Activated T-cell treated with anti-CD3 and anti-CD28 coated beads for 24 hours (primary cell): Measurements from ENCODE around the gene RTEL1.

Experiments
- DNase-seq: peaks from one replicate; pipeline ENCODE4 v3.0.0-alpha.2; 2020; ENCODE audit warnings: low read depth

Gene RTEL1

DNA sequence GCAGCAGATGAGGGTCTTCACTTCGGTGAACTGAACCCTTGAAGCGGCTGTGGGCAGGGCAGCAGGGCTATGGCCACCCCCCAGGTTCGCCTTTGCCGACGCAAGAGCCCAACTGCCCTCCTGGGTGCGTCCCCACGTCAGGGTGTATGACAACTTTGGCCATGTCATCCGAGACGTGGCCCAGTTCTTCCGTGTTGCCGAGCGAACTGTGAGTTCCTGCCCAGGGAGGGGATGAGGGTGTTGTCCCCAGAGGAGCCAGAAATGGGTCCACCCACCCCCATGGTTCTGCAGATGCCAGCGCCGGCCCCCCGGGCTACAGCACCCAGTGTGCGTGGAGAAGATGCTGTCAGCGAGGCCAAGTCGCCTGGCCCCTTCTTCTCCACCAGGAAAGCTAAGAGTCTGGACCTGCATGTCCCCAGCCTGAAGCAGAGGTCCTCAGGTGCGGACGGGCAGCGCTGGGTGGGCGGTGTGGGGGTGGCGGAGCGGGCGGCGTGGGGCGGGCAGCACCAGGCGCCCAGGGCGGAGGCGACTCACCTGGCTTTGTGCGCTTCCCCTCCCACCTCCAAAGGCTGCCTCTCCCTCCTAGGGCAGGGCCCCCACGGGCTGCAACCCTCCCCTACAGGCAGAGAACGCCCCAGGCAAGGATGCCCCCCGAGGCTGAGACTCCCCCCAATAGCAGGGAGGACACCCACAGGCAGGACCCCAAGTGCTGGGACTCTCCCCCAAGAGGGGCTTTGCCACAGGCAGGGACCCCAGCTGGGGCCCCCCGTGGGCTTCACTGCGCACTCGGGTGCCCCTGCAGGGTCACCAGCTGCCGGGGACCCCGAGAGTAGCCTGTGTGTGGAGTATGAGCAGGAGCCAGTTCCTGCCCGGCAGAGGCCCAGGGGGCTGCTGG, 32.1 kb downstream of the RTEL1 start:
- DNase-seq = no peak

DNA sequence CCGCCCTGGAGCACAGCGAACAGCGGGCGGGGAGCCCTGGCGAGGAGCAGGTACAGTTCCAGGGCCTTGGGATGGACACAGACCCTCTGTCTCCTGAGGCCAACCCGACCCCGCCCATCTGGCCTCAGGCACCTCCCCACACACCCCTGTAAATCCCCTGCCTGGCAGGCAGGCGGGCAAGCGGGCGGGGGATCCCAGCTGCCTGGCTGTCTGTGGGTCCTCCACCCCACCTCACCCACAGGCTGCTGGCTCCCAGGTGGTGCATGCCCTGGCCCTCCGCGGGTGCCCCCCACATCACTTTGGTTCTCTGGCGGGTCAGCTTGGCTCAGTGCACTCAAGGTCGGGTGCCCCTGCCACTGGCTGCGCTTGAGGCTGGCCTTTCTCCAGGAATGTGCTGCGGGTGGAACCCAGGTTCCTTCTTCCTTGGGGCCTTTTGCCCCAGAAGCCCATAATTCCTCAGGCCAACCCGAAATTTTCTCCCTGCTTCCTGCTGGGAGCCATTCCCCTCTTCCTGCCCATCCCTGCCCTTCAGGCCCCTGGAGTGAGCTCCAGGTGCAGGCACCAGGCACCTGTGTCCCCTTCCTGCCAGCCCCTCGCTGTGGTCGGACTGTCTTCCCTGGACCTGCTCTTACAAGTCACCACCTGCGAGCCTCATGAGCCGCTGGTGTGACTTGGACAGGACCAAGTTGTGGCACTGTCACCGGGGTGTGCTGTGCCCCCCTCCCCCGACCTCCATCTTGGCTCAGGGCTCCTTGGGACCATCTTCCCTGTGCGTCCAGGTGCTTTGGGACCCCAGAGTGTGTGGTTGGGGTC, 33.0 kb downstream of the RTEL1 start:
- no peak for DNase-seq

DNA sequence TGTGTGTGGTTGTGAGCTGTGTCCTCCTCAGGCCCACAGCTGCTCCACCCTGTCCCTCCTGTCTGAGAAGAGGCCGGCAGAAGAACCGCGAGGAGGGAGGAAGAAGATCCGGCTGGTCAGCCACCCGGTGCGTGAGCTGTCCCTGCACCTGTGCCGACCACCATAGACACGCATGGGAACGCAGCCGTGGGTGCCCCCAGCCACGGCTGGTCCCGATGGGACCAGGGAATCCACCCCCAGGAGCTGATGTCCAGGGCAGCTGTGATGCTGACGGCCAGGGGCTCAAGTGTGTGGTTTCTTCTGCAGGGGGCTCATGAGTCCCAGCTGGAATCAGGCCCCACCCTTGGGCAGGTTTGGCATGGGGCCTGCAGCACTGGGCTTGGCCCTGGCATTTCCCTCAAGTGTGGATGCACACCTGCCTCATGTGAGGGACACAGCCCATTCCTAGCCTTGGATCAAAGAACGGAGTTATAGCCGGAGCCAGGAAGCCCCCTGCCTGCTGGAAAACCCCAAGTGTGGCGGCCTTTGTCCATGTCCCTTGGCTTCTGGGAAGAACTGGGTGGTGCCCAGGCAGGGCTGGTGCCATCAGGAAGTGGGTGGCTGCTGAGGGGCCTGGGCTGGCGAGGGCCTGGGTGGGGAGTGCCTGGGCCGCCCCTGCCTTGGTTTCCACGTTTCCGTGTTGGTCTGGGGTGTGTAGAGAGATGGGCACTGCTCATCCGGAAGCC, 33.8 kb downstream of the RTEL1 start:
- no peak for DNase-seq

DNA sequence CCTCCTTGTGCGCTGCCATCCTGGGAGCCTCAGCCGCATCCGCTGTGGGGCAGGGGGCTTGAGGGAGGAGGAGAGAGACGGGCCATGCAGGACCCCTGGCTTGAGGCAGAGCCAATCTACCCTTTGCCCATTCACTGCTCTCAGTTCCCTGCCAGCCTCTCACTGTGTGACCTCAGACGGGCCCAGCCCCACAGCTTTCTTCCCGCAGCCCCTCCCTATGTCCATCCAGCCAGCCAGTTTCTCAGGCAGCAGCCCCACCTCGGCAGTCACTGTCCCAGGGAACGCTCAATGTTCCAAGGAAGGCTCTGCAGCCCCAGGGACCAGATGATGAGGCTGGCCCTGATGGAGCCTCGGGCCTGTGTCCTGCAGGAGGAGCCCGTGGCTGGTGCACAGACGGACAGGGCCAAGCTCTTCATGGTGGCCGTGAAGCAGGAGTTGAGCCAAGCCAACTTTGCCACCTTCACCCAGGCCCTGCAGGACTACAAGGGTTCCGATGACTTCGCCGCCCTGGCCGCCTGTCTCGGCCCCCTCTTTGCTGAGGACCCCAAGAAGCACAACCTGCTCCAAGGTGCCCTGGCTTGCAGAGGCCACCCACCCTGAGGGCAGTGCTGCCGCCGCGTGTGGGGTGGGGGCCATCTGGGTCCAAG, 34.4 kb downstream of the RTEL1 start:
- no peak for DNase-seq

DNA sequence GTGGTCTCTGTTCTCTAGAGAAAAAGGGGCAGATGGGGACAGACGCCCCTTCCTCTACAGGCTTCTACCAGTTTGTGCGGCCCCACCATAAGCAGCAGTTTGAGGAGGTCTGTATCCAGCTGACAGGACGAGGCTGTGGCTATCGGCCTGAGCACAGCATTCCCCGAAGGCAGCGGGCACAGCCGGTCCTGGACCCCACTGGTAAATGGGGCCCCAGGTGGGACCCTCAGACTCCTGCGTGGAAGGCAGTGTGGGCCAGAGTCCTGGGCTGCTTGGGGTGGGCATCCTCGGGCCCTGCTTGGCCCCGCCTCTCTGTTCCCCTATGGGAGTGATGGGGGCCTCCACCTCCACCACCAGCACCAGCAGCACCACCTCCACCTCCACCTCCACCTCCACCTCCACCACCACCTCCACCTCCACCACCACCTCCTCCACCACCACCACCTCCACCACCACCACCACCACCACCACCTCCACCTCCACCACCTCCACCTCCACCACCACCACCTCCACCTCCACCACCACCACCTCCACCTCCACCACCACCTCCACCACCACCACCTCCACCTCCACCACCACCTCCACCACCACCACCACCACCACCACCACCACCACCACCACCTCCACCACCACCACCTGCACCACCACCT, 35.1 kb downstream of the RTEL1 start:
- DNase-seq = no peak

DNA sequence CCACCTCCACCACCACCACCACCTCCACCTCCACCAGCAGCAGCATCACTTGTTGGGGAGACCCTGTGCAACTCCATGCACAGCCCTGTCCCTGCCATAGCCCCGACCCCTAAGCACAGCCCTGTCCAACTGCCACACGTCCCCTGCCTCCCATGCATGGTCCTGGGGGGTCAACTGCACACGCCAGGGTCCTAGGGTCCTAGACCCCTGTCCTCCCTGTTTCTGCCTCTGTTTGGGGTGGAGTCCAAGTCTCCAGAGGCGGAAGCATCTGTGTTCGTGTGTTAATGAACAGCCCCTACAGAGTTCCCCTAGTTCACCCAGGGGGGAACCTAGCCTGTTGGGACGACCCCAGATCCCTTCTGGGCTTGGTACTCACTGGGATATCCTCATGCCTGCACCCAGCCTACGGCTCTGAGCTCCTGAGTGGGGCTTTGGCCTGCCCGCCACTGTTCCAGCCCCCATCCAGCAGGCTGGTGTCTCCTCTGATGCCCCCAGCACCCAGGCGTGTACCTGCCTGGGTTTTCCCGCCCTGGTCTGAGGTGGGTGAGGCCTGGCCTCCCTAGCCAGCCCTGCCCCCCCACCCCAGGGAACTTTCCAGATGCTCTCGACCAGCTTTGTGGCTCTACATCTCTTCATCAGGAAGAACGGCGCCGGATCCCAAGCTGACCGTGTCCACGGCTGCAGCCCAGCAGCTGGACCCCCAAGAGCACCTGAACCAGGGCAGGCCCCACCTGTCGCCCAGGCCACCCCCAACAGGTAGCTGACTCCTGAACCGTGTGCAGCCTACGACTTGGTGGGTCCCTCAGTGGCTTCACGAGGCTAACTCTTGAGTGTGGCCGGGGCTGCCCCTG, 35.8 kb downstream of the RTEL1 start:
- DNase-seq = no peak

DNA sequence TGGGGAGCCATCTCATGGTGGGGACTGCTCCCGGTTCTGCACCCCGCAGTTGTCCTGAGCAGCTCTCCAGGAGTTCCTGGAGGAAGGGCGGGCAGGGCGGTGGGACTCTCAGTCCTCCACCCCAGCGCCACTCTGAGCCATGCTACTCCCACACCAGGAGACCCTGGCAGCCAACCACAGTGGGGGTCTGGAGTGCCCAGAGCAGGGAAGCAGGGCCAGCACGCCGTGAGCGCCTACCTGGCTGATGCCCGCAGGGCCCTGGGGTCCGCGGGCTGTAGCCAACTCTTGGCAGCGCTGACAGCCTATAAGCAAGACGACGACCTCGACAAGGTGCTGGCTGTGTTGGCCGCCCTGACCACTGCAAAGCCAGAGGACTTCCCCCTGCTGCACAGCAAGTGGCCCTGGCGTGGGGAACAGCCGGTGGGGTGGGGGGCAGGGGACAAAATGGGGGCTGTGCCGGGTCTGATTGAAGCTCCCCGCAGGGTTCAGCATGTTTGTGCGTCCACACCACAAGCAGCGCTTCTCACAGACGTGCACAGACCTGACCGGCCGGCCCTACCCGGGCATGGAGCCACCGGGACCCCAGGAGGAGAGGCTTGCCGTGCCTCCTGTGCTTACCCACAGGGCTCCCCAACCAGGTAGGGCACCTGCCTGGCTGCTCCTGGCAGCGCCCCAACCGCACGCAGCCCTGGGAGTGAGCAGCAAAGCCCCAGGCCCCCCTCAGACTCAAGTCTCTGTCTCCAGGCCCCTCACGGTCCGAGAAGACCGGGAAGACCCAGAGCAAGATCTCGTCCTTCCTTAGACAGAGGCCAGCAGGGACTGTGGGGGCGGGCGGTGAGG, 36.7 kb downstream of the RTEL1 start:
- DNase-seq = no peak

DNA sequence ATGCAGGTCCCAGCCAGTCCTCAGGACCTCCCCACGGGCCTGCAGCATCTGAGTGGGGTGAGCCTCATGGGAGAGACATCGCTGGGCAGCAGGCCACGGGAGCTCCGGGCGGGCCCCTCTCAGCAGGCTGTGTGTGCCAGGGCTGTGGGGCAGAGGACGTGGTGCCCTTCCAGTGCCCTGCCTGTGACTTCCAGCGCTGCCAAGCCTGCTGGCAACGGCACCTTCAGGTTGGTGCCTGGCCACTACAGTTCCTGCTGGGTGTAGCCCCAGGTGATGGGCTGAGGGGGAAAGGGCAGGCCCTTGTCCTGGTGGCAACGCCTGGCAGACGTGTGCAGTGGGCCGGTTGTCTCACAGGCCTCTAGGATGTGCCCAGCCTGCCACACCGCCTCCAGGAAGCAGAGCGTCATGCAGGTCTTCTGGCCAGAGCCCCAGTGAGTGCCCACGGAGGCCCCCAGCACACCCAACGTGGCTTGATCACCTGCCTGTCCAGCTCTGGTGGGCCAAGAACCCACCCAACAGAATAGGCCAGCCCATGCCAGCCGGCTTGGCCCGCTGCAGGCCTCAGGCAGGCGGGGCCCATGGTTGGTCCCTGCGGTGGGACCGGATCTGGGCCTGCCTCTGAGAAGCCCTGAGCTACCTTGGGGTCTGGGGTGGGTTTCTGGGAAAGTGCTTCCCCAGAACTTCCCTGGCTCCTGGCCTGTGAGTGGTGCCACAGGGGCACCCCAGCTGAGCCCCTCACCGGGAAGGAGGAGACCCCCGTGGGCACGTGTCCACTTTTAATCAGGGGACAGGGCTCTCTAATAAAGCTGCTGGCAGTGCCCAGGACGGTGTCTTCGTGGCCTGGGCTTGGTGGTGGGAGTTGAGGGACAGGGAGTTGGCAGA, 37.6 kb downstream of the RTEL1 start:
- no peak for DNase-seq

DNA sequence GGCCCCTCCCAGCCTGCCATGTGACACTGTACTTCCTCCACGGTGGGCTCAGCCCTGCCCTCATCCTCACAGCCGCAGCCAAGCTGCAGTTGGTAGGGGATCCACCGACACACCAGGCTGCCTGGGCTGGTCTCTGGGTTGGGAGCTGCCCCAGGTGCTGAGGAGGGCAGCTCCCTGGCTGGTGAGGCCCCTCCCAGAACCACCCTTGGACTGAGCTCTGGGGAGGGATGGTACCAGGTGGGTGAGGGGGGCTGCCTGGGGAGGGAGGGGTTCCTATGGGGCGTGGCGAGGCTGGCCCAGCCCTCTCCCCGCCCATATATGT, 38.2 kb downstream of the RTEL1 start:
- DNase-seq = no peak

DNA sequence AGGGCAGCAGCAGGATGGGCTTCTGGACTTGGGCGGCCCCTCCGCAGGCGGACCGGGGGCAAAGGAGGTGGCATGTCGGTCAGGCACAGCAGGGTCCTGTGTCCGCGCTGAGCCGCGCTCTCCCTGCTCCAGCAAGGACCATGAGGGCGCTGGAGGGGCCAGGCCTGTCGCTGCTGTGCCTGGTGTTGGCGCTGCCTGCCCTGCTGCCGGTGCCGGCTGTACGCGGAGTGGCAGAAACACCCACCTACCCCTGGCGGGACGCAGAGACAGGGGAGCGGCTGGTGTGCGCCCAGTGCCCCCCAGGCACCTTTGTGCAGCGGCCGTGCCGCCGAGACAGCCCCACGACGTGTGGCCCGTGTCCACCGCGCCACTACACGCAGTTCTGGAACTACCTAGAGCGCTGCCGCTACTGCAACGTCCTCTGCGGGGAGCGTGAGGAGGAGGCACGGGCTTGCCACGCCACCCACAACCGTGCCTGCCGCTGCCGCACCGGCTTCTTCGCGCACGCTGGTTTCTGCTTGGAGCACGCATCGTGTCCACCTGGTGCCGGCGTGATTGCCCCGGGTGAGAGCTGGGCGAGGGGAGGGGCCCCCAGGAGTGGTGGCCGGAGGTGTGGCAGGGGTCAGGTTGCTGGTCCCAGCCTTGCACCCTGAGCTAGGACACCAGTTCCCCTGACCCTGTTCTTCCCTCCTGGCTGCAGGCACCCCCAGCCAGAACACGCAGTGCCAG, 38.7 kb downstream of the RTEL1 start, which contains the start of gene TNFRSF6B:
TSS of gene TNFRSF6B (plus strand) at position 25 of the 729 bp plus-strand sequence. CDS start at position 141, 116 bp downstream.
- no peak for DNase-seq

DNA sequence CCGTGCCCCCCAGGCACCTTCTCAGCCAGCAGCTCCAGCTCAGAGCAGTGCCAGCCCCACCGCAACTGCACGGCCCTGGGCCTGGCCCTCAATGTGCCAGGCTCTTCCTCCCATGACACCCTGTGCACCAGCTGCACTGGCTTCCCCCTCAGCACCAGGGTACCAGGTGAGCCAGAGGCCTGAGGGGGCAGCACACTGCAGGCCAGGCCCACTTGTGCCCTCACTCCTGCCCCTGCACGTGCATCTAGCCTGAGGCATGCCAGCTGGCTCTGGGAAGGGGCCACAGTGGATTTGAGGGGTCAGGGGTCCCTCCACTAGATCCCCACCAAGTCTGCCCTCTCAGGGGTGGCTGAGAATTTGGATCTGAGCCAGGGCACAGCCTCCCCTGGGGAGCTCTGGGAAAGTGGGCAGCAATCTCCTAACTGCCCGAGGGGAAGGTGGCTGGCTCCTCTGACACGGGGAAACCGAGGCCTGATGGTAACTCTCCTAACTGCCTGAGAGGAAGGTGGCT, 39.3 kb downstream of the RTEL1 start:
- DNase-seq = no peak

DNA sequence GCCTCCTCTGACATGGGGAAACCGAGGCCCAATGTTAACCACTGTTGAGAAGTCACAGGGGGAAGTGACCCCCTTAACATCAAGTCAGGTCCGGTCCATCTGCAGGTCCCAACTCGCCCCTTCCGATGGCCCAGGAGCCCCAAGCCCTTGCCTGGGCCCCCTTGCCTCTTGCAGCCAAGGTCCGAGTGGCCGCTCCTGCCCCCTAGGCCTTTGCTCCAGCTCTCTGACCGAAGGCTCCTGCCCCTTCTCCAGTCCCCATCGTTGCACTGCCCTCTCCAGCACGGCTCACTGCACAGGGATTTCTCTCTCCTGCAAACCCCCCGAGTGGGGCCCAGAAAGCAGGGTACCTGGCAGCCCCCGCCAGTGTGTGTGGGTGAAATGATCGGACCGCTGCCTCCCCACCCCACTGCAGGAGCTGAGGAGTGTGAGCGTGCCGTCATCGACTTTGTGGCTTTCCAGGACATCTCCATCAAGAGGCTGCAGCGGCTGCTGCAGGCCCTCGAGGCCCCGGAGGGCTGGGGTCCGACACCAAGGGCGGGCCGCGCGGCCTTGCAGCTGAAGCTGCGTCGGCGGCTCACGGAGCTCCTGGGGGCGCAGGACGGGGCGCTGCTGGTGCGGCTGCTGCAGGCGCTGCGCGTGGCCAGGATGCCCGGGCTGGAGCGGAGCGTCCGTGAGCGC, 39.9 kb downstream of the RTEL1 start:
- no peak for DNase-seq

DNA sequence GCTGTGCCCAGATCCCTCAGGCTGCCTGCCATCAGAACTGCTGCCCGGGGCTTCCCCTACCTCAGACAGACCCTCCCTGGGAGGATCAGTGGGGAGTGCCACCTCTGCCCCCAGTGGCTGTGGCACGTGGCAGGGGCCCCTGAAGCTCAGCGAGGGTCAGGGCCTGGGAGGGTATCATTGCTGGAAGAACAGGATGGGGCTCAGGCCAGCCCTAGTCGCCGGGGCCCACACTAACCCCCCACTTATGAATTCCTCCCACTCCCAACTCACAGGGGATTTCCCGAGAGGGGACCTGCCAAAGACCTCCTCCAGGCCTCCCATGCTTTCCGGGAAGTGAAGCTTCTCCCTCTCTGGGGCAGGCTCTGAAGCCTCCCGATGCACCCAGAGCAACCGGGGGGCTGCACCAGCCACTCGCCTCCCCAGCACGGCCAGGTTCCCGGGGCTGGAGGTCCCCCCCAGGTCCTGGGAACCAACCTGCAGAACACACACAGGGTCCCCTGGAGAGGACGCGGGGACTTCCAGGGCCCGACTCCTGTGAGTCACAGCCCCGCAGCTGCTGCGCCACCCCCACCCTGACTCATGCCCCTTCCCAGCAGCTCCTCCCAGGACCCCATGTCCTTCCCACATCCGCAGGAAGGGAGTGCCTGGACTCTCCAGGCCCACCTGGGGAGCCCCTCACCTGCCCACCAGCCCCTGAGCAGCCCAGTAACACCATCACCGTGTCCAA, 40.8 kb downstream of the RTEL1 start:
- no peak for DNase-seq

DNA sequence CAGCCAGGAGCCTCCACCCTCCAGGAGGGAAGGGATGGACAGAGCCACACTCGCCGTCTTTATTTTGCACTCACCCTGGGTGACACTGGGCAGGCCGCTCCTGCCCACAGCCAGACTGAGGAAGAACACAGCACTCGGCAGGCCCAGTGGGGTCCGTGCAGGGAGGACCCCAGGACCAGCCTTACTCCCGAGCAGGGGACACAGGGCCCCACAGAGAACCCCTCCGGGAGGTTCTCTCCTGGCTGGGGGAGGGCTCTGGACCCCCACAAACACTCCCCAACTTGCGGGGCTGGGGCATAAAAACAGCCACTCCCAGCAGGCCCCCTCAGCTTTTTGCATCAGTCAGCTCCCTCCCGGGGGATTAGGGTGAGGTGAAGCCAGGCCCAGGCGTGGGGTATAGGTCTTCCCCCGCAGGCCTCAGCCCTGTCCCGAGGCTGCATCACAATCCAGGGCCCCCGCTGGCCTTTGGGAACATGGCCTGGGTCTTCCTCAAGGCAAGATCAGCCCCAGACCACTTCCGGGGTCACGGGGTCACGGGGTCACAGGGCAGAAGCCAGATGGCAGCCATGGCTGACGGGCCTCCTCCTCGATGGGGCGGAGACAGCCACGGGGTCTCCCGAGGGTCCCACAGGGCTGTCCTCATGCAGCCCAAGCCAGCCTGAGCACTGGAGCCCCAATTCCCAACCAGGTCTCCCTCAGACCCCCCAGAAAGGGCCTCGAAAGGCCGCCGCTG, 41.5 kb downstream of the RTEL1 start:
- DNase-seq = no peak

DNA sequence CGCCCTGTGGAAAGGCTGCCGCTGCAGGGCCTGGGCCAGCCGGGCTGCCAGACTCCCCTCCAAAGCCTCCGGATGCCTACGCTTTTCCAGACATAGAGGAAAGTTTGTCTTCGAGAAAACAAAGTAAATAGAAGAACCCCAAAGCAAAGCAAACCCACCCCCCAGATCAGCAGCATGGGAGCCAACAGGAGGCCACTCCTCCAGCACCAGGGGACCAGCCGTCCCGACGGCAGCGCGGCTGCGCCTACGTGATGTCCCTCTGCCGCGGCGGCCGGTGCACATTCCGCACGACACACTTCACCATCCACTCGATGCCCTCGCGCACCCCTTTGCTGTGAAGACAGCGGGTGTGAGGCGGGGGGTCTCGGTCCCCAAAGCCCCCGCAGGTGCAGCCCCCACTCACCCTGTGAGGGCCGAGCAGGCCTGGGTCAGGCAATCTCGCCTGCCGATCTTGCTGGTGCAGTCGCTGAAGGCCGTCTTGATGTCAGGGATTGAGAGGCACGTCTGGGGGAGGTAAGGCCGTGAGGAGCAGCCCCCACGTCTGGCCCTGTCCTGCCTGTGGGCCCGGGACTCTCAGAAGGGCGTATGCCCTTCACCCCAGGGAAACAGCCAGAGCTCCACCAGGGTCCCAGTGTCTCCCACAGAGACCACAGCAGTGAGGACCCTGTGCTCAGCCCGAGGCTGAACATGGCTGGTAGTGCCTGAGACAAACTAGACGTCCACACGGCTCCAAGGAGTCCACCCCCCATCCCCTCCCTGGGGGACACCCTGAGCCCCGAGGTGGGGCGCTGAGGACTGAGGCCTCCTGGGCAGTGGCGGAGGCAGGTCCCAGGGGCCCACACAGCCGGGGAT, 42.3 kb downstream of the RTEL1 start:
- DNase-seq = no peak
